PC-9 (cell line): ENCODE results near the gene WWC2. TPM values are rescaled to one million over a fixed set of nuclear protein-coding genes. Genes with fewer than 3 reads are reported as not detected.

Source experiments
- BruUV-seq: library from RNA; stranded (reverse); fragments of 400-500 nt; replicated peaks from 2 replicates; lab custom pipeline; 2021; lab: Mats Ljungman, UMichigan
- CTCF ChIA-PET: fragments of 300-600 bp; sonication (Branson Sonifier 250); formaldehyde crosslinking; loops from one replicate; lab custom pipeline; 2022; ENCODE audit warnings: antibody characterized with exemption; lab: Charles Lee
- POLR2A ChIA-PET: fragments of 300-600 bp; sonication (Branson Sonifier 250); formaldehyde crosslinking; loops from one replicate; lab custom pipeline; 2022; ENCODE audit warnings: antibody characterized with exemption; ENCODE audit not compliant: unreplicated experiment; lab: Charles Lee
- DNase-seq, 2 experiments: peaks; one replicate each; pipeline versions ENCODE4 v3.0.0 to v3.0.0-alpha.2; 2015 to 2022; ENCODE audit warnings: mixed read lengths in 1 of 2
- H2AFZ ChIP-seq: fragments of 200-600 bp; sonication (generic); 2 replicates; pipeline ENCODE4 v1.8.1; 2017; ENCODE audit warnings: antibody characterized with exemption
- H3F3A ChIP-seq: fragments of 200-600 bp; sonication (generic); 2 replicates; pipeline ENCODE4 v1.8.1; 2017; ENCODE audit warnings: antibody characterized with exemption, mild to moderate bottlenecking, low read depth; ENCODE audit not compliant: insufficient read depth
- H3K27ac ChIP-seq: fragments of 200-600 bp; sonication (generic); 2 replicates; pipeline ENCODE4 v1.6.1; 2016; ENCODE audit warnings: mixed run types
- H3K27me3 ChIP-seq: fragments of 200-600 bp; sonication (generic); 2 replicates; pipeline ENCODE4 v1.6.1; 2016; ENCODE audit warnings: low read depth, mixed run types; ENCODE audit not compliant: insufficient read depth
- H3K36me3 ChIP-seq: fragments of 200-600 bp; sonication (generic); 2 replicates; pipeline ENCODE4 v1.6.1; 2016; ENCODE audit warnings: low read depth, mixed run types
- H3K4me1 ChIP-seq: fragments of 200-600 bp; sonication (generic); replicated peaks from 2 replicates; pipeline ENCODE4 v1.6.1; 2016; ENCODE audit warnings: mixed run types; ENCODE audit not compliant: insufficient read depth
- H3K4me2 ChIP-seq: fragments of 200-600 bp; sonication (generic); 2 replicates; pipeline ENCODE4 v1.6.1; 2017; ENCODE audit warnings: mixed run types
- H3K4me3 ChIP-seq: fragments of 200-600 bp; sonication (generic); 2 replicates; pipeline ENCODE4 v1.6.1; 2016; ENCODE audit warnings: mixed run types
- H3K79me2 ChIP-seq: fragments of 200-600 bp; sonication (generic); 2 replicates; pipeline ENCODE4 v1.6.1; 2017; ENCODE audit warnings: low read depth, mixed run types
- H3K9me2 ChIP-seq: fragments of 200-600 bp; sonication (generic); 2 replicates; pipeline ENCODE4 v1.8.1; 2017; ENCODE audit warnings: mild to moderate bottlenecking; ENCODE audit not compliant: insufficient read depth
- H3K9me3 ChIP-seq: fragments of 200-600 bp; sonication (generic); 2 replicates; pipeline ENCODE4 v1.8.1; 2016; ENCODE audit warnings: low read depth; ENCODE audit not compliant: insufficient read depth
- H4K20me1 ChIP-seq: fragments of 200-600 bp; sonication (generic); 2 replicates; pipeline ENCODE4 v1.8.1; 2017; ENCODE audit not compliant: insufficient read depth
- CTCF ChIP-seq: fragments of 200-600 bp; sonication (generic); conservative IDR thresholded peaks from 2 replicates; pipeline ENCODE4 v1.6.1; 2017; ENCODE audit warnings: mixed run types, antibody characterized with exemption, mild to moderate bottlenecking, moderate library complexity
- EZH2 ChIP-seq: fragments of 200-600 bp; sonication (generic); IDR thresholded peaks from 2 replicates; pipeline ENCODE4 v1.8.0; 2017; ENCODE audit warnings: antibody characterized with exemption, low read depth
- intact Hi-C: fragments of 100-400 bp; cut with micrococcal nuclease; formaldehyde crosslinking; loops from one replicate; pipeline ENCODE4 v1.10.0; 2022; ENCODE audit not compliant: unreplicated experiment
- total RNA-seq: library from RNA; stranded (reverse); gene quantifications from 2 replicates; pipeline ENCODE4 v1.2.3, GENCODE V29; 2021

WWC2 gene
- total RNA-seq, 1 experiment from 2014 or later: 42.3 TPM

GRCh38 chr4:183144787-183145186 lies 45.7 kb downstream of the WWC2 start:
- DNase-seq: no peak
- no peaks in the 10 kb centered on the region for H3K9me2 ChIP-seq
- H3K4me2 ChIP-seq: no peak overlapping the region
- no peaks in the 10 kb centered on the region for H3K27me3 ChIP-seq
- H4K20me1 ChIP-seq: no peaks in the 10 kb centered on the region
- H3K27ac ChIP-seq: no peak overlapping the region
- BruUV-seq: no TSS peak
- POLR2A ChIA-PET: no interaction called here
- no peaks in the 10 kb centered on the region for H3F3A ChIP-seq
- H3K9me3 ChIP-seq: no peaks in the 10 kb centered on the region
- H3K4me1 ChIP-seq: peaks cover 13% of the 10 kb centered on the region
- H2AFZ ChIP-seq: no peak overlapping the region
- TF ChIP-seq EZH2: no peak
- TF ChIP-seq CTCF: no peak
- no peaks in the 10 kb centered on the region for H3K36me3 ChIP-seq
- intact Hi-C loops: no loop called here
- H3K4me3 ChIP-seq: no peak overlapping the region
- H3K79me2 ChIP-seq: peaks cover 11% of the 10 kb centered on the region; the same call in 1 of the 2 replicates
- CTCF ChIA-PET: no interaction called here

- H4K20me1 ChIP-seq: no peaks in the 10 kb centered on the region
Measured at GRCh38 chr4:183145773-183146172, 46.7 kb downstream of the WWC2 start.

GRCh38 chr4:183146478-183146877 lies 47.4 kb downstream of the WWC2 start:
- no peaks in the 10 kb centered on the region for H3K27me3 ChIP-seq
- no peak overlapping the region for H3K4me2 ChIP-seq
- H3F3A ChIP-seq: no peaks in the 10 kb centered on the region
- TF ChIP-seq EZH2: no peak
- no peak for TF ChIP-seq CTCF
- no peaks in the 10 kb centered on the region for H3K36me3 ChIP-seq
- intact Hi-C loops: no loop called here
- CTCF ChIA-PET: no interaction called here
- DNase-seq: no peak
- H3K9me2 ChIP-seq: no peaks in the 10 kb centered on the region
- no TSS peak for BruUV-seq
- POLR2A ChIA-PET: no interaction called here
- peaks cover 13% of the 10 kb centered on the region for H3K4me1 ChIP-seq
- no peaks in the 10 kb centered on the region for H4K20me1 ChIP-seq
- no peak overlapping the region for H3K4me3 ChIP-seq
- H2AFZ ChIP-seq: no peak overlapping the region
- no peak overlapping the region for H3K27ac ChIP-seq
- no peaks in the 10 kb centered on the region for H3K9me3 ChIP-seq
- peaks cover 9% of the 10 kb centered on the region; the same call in 1 of the 2 replicates for H3K79me2 ChIP-seq

More at GRCh38 chr4:183145773-183146172, 46.7 kb downstream of the WWC2 start:
- Histone ChIP-seq H3K27ac (no peak overlapping the region), H3K4me2 (no peak overlapping the region), H3K4me1 (peaks cover 13% of the 10 kb centered on the region), H3K79me2 (peaks cover 11% of the 10 kb centered on the region; the same call in 1 of the 2 replicates), H3K27me3 (no peaks in the 10 kb centered on the region), H3K9me2 (no peaks in the 10 kb centered on the region), H3F3A (no peaks in the 10 kb centered on the region), H3K36me3 (no peaks in the 10 kb centered on the region), H3K4me3 (no peak overlapping the region), H2AFZ (no peak overlapping the region), H3K9me3 (no peaks in the 10 kb centered on the region)
- DNase-seq: no peak
- ChIA-PET CTCF (interaction anchor here (0.6 kb wide), 1 partner anchor 97 kb away, joined by 3 read pairs; no protein-coding TSS in a partner anchor), POLR2A (no interaction called here)
- intact Hi-C loops: no loop called here
- BruUV-seq: no TSS peak
- TF ChIP-seq EZH2: no peak
- no peak for TF ChIP-seq CTCF
